Transverse colon (tissue), 3 donors: ENCODE results near the gene PMEPA1.
"Not testable (repeated sequence)": the region's sequence is repeated elsewhere in the genome, so short reads cannot be mapped to it uniquely, and the experiment has no call there.

ENCODE experiments used
- POLR2A ChIP-seq: fragments of 450-650 bp; IDR thresholded peaks from one replicate; pipeline ENCODE4 v1.6.1; 2016; ENCODE audit warnings: antibody characterized with exemption, mild to moderate bottlenecking, moderate library complexity
- TF ChIP-seq, protein P1 (sequence below), 5 experiments: fragments of 200-600 bp in 3 of 5; fragments of 450-650 bp in 2 of 5; sonication (generic) in 3 of 5; IDR thresholded peaks; 1 replicate in 2 of 5; 2 replicates in 3 of 5; pipeline ENCODE4 v1.5.1; 2016 to 2017; ENCODE audit warnings: antibody characterized with exemption in 5 of 5, inconsistent platforms in 3 of 5, mild to moderate bottlenecking in 2 of 5, moderate library complexity in 1 of 5

DNA sequence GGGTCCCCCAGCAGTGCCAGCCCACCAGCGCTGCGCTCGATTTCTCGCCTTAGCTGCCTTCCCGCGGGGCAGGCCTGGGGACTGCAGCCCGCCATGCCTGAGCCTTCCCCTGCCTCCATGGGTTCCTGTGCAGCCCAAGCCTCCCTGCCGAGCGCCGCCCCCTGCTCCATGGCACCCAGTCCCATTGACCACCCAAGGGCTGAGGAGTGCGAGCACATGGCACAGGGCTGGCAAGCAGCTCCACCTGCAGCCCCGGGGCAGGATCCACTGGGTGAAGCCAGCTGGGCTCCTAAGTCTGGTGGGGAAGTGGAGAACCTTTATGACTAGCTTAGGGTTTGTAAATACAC, 80.9 kb downstream of the PMEPA1 start:
- TF ChIP-seq POLR2A, result not testable (repeated sequence)
- TF ChIP-seq, protein P1, sequence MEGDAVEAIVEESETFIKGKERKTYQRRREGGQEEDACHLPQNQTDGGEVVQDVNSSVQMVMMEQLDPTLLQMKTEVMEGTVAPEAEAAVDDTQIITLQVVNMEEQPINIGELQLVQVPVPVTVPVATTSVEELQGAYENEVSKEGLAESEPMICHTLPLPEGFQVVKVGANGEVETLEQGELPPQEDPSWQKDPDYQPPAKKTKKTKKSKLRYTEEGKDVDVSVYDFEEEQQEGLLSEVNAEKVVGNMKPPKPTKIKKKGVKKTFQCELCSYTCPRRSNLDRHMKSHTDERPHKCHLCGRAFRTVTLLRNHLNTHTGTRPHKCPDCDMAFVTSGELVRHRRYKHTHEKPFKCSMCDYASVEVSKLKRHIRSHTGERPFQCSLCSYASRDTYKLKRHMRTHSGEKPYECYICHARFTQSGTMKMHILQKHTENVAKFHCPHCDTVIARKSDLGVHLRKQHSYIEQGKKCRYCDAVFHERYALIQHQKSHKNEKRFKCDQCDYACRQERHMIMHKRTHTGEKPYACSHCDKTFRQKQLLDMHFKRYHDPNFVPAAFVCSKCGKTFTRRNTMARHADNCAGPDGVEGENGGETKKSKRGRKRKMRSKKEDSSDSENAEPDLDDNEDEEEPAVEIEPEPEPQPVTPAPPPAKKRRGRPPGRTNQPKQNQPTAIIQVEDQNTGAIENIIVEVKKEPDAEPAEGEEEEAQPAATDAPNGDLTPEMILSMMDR (IDR thresholded peaks at IDR 0.05), result not testable (repeated sequence)
